NB4 (cell line): ENCODE data around the gene FFAR1.

Source experiments
- POLR2A ChIP-seq: IDR thresholded peaks from 2 replicates; pipeline ENCODE4 v1.6.1; 2011; ENCODE audit warnings: mild to moderate bottlenecking; ENCODE audit not compliant: insufficient read length; ENCODE audit errors: extremely low read depth
- TF ChIP-seq, protein P1 (sequence below): IDR thresholded peaks from one replicate; pipeline ENCODE4 v1.5.1; 2012; ENCODE audit warnings: low read depth, low read length
- TF ChIP-seq, protein P2 (sequence below): IDR thresholded peaks from 2 replicates; pipeline ENCODE4 v1.6.1; 2011; ENCODE audit warnings: low read depth, low read length

DNA sequence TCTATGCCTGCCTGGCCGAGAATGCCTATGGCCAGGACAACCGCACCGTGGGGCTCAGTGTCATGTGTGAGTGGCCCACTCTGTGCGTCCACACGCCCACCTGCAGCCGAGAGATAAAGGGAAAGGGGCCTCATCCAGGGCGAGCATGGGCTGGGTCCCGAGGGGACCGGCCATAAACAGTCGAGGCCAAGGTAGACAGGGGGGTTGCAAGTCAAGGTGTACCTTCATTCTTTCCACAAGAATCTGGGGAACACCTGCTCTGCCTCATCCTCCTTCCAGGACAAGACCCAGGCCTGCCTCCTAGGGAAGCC, 47.4 kb upstream of the FFAR1 start:
- TF ChIP-seq, protein P1, sequence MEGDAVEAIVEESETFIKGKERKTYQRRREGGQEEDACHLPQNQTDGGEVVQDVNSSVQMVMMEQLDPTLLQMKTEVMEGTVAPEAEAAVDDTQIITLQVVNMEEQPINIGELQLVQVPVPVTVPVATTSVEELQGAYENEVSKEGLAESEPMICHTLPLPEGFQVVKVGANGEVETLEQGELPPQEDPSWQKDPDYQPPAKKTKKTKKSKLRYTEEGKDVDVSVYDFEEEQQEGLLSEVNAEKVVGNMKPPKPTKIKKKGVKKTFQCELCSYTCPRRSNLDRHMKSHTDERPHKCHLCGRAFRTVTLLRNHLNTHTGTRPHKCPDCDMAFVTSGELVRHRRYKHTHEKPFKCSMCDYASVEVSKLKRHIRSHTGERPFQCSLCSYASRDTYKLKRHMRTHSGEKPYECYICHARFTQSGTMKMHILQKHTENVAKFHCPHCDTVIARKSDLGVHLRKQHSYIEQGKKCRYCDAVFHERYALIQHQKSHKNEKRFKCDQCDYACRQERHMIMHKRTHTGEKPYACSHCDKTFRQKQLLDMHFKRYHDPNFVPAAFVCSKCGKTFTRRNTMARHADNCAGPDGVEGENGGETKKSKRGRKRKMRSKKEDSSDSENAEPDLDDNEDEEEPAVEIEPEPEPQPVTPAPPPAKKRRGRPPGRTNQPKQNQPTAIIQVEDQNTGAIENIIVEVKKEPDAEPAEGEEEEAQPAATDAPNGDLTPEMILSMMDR: no peak
- TF ChIP-seq, protein P2, sequence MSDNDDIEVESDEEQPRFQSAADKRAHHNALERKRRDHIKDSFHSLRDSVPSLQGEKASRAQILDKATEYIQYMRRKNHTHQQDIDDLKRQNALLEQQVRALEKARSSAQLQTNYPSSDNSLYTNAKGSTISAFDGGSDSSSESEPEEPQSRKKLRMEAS: no peak
- TF ChIP-seq POLR2A: no peak
